GM23338 (cell line): ENCODE data around the gene MOK.

Experiments used
- CREB1 ChIP-seq: fragments of 250-450 bp; sonication (Bioruptor Pico); IDR thresholded peaks from 2 replicates; pipeline ENCODE4 v1.5.0; 2020; ENCODE audit warnings: low read depth, mild to moderate bottlenecking, moderate library complexity
- EZH2 ChIP-seq: fragments of 200-600 bp; sonication (generic); IDR thresholded peaks from one replicate; pipeline ENCODE4 v1.8.0; 2017; ENCODE audit warnings: antibody characterized with exemption, mild to moderate bottlenecking, low read depth; ENCODE audit not compliant: unreplicated experiment
- EZH2phosphoT487 ChIP-seq: fragments of 200-600 bp; sonication (generic); IDR thresholded peaks from one replicate; pipeline ENCODE4 v1.8.1; 2018; ENCODE audit warnings: antibody characterized with exemption; ENCODE audit not compliant: unreplicated experiment
- JUNB ChIP-seq: IDR thresholded peaks from one replicate; pipeline ENCODE4 v1.6.1; 2016; ENCODE audit warnings: antibody characterized with exemption; ENCODE audit not compliant: unreplicated experiment
- POLR2AphosphoS5 ChIP-seq: IDR thresholded peaks from 2 replicates; pipeline ENCODE4 v1.6.1; 2016; ENCODE audit warnings: antibody characterized with exemption, low read depth
- ZNF114 ChIP-seq: fragments of 250-450 bp; sonication (Bioruptor Pico); IDR thresholded peaks from 2 replicates; pipeline ENCODE4 v1.5.0; 2020; ENCODE audit warnings: mild to moderate bottlenecking, moderate library complexity
- TF ChIP-seq, protein P1 (sequence below), 2 experiments: fragments of 200-600 bp in 1 of 2; sonication (generic) in 1 of 2; conservative IDR thresholded peaks; 2 replicates each; pipeline versions ENCODE4 v1.5.1 to v1.6.1; 2016 to 2017; ENCODE audit warnings: antibody characterized with exemption in 2 of 2, low read depth in 2 of 2, mild to moderate bottlenecking in 2 of 2, moderate library complexity in 1 of 2

DNA sequence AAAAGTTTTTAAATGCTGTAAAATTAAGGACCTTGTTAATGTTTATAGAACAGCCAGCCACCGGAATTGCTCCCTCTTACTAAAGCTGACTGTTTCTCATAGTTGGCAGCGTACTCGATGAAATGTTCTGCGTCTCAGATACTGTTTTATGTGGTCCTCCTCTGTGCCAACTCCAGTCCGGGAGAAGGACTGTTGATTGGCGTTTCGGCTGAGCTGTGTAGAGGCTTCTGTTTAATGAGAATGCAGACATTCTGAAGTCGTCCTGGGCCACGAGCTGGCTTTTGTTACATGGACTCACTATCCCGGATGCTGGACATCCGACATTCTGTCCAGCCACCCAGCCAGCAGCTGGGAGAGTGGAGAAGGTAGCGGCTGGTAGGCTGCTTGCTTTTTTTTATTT is 89.9 kb downstream of the MOK start:
- no peak for TF ChIP-seq CREB1
- no peak for TF ChIP-seq POLR2AphosphoS5
- TF ChIP-seq, protein P1, sequence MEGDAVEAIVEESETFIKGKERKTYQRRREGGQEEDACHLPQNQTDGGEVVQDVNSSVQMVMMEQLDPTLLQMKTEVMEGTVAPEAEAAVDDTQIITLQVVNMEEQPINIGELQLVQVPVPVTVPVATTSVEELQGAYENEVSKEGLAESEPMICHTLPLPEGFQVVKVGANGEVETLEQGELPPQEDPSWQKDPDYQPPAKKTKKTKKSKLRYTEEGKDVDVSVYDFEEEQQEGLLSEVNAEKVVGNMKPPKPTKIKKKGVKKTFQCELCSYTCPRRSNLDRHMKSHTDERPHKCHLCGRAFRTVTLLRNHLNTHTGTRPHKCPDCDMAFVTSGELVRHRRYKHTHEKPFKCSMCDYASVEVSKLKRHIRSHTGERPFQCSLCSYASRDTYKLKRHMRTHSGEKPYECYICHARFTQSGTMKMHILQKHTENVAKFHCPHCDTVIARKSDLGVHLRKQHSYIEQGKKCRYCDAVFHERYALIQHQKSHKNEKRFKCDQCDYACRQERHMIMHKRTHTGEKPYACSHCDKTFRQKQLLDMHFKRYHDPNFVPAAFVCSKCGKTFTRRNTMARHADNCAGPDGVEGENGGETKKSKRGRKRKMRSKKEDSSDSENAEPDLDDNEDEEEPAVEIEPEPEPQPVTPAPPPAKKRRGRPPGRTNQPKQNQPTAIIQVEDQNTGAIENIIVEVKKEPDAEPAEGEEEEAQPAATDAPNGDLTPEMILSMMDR (conservative IDR thresholded peaks at IDR 0.05; ENCODE audit: low read depth in 2 of 2), result no peak
- TF ChIP-seq ZNF114 (CRISPR knock-in tag), result no peak
- no peak for TF ChIP-seq JUNB
- no peak for TF ChIP-seq EZH2
- TF ChIP-seq EZH2phosphoT487, result no peak
